IMR-90 (cell line): Measurements from ENCODE around the gene IL17D. TPM values are rescaled to one million over a fixed set of nuclear protein-coding genes. Genes with fewer than 3 reads are reported as not detected.
"Not testable (repeated sequence)": the region's sequence is repeated elsewhere in the genome, so short reads cannot be mapped to it uniquely, and the experiment has no call there.

Experiments
- ATAC-seq: fragments of 200-7000 bp; cut with Tn5 transposase; 2 replicates; pipeline ENCODE4 v1.9.1; 2020; ENCODE audit warnings: low read depth, mild to moderate bottlenecking, moderate library complexity
- BruUV-seq: library from RNA; stranded (reverse); fragments of 400-500 nt; replicated peaks from 2 replicates; lab custom pipeline; 2021; lab: Mats Ljungman, UMichigan
- CTCF ChIA-PET: fragments of 300-600 bp; formaldehyde crosslinking; extraction: SDS; loops from one replicate; lab custom pipeline; 2021; ENCODE audit warnings: antibody characterized with exemption; lab: Yijun Ruan, JAX
- POLR2A ChIA-PET: fragments of 300-600 bp; sonication (Branson Sonifier 250); formaldehyde crosslinking; loops from one replicate; lab custom pipeline; 2022; ENCODE audit warnings: antibody characterized with exemption; ENCODE audit not compliant: unreplicated experiment; lab: Charles Lee
- DNase-seq: peaks from one replicate; pipeline ENCODE4 v3.0.0; 2013
- H2AFZ ChIP-seq: replicated peaks from 2 replicates; pipeline ENCODE3; 2013; ENCODE audit warnings: low read length, mild to moderate bottlenecking; ENCODE audit not compliant: poor library complexity
- H2AK5ac ChIP-seq: 2 replicates; pipeline ENCODE4 v1.6.1; 2013; ENCODE audit warnings: low read depth, low read length, inconsistent platforms
- H2AK9ac ChIP-seq: replicated peaks from 2 replicates; pipeline ENCODE3; 2013; ENCODE audit warnings: mild to moderate bottlenecking, low read depth, low read length, moderate library complexity; ENCODE audit not compliant: poor library complexity
- H2BK120ac ChIP-seq: 2 replicates; pipeline ENCODE4 v1.6.1; 2013; ENCODE audit warnings: low read depth, low read length, inconsistent platforms
- H2BK15ac ChIP-seq: 3 replicates; pipeline ENCODE4 v1.6.1; 2013; ENCODE audit warnings: low read depth, low read length, inconsistent platforms
- H2BK20ac ChIP-seq: 2 replicates; pipeline ENCODE4 v1.6.1; 2013; ENCODE audit warnings: low read depth, mild to moderate bottlenecking, inconsistent platforms, low read length, moderate library complexity
- H2BK5ac ChIP-seq: 2 replicates; pipeline ENCODE4 v1.6.1; 2013; ENCODE audit warnings: mild to moderate bottlenecking, low read depth, low read length, inconsistent platforms; ENCODE audit not compliant: poor library complexity, severe bottlenecking
- H3K14ac ChIP-seq: replicated peaks from 2 replicates; pipeline ENCODE4 v1.6.1; 2013; ENCODE audit warnings: low read depth, low read length, inconsistent platforms
- H3K18ac ChIP-seq: 2 replicates; pipeline ENCODE4 v1.6.1; 2013; ENCODE audit warnings: low read depth, low read length, control low read depth
- H3K23ac ChIP-seq: 2 replicates; pipeline ENCODE4 v1.6.1; 2013; ENCODE audit warnings: low read depth, low read length, inconsistent platforms
- H3K27ac ChIP-seq: 2 replicates; pipeline ENCODE4 v1.5.1; 2013; ENCODE audit warnings: mild to moderate bottlenecking, control low read depth, low read length; ENCODE audit not compliant: insufficient read depth
- H3K27me3 ChIP-seq: 2 replicates; pipeline ENCODE4 v1.6.1; 2013; ENCODE audit warnings: low read length; ENCODE audit not compliant: control insufficient read depth, insufficient read depth
- H3K36me3 ChIP-seq: 2 replicates; pipeline ENCODE4 v1.6.1; 2013; ENCODE audit warnings: low read length, mixed read lengths; ENCODE audit not compliant: control insufficient read depth, insufficient read depth
- H3K4ac ChIP-seq: 2 replicates; pipeline ENCODE4 v1.6.1; 2013; ENCODE audit warnings: low read depth, low read length, inconsistent platforms
- H3K4me1 ChIP-seq: 2 replicates; pipeline ENCODE4 v1.6.1; 2013; ENCODE audit warnings: low read length, mixed read lengths; ENCODE audit not compliant: control insufficient read depth, insufficient read depth
- H3K4me2 ChIP-seq: 2 replicates; pipeline ENCODE4 v1.6.1; 2013; ENCODE audit warnings: low read depth, mild to moderate bottlenecking, control low read depth, low read length, moderate library complexity
- H3K4me3 ChIP-seq: 2 replicates; pipeline ENCODE4 v1.5.1; 2013; ENCODE audit warnings: low read depth, mild to moderate bottlenecking, control low read depth, low read length, moderate library complexity; ENCODE audit not compliant: insufficient read depth
- H3K56ac ChIP-seq: 2 replicates; pipeline ENCODE4 v1.6.1; 2013; ENCODE audit warnings: low read length, inconsistent platforms; ENCODE audit not compliant: insufficient read depth; ENCODE audit errors: extremely low read depth
- H3K79me1 ChIP-seq, 2 experiments: 2 replicates each; pipeline ENCODE4 v1.6.1; 2013; ENCODE audit warnings: low read length in 2 of 2, inconsistent platforms in 1 of 2, low read depth in 1 of 2
- H3K9ac ChIP-seq: 2 replicates; pipeline ENCODE4 v1.6.1; 2013; ENCODE audit warnings: low read depth, low read length, control low read depth
- H3K9me1 ChIP-seq: 2 replicates; pipeline ENCODE4 v1.6.1; 2013; ENCODE audit warnings: low read length, inconsistent platforms; ENCODE audit not compliant: insufficient read depth
- H3K9me3 ChIP-seq: 2 replicates; pipeline ENCODE4 v1.6.1; 2013; ENCODE audit warnings: low read length; ENCODE audit not compliant: control insufficient read depth, insufficient read depth
- H4K20me1 ChIP-seq: 2 replicates; pipeline ENCODE4 v1.6.1; 2013; ENCODE audit warnings: low read length, inconsistent platforms; ENCODE audit not compliant: insufficient read depth
- H4K5ac ChIP-seq: 2 replicates; pipeline ENCODE4 v1.6.1; 2013; ENCODE audit warnings: mild to moderate bottlenecking, low read depth, low read length, control low read depth
- H4K8ac ChIP-seq, 2 experiments: 2 replicates each; pipeline ENCODE4 v1.6.1; 2013; ENCODE audit warnings: low read depth in 2 of 2, low read length in 2 of 2, control low read depth in 1 of 2, inconsistent platforms in 1 of 2
- H4K91ac ChIP-seq: 2 replicates; pipeline ENCODE4 v1.6.1; 2013; ENCODE audit warnings: low read depth, low read length, inconsistent platforms; ENCODE audit not compliant: insufficient read depth
- MAZ ChIP-seq: IDR thresholded peaks from 2 replicates; pipeline ENCODE4 v1.6.1; 2012; ENCODE audit warnings: low read depth, mild to moderate bottlenecking, low read length, improper control_type of control experiment, moderate library complexity, borderline replicate concordance
- RCOR1 ChIP-seq: IDR thresholded peaks from 2 replicates; pipeline ENCODE4 v1.6.1; 2012; ENCODE audit warnings: mild to moderate bottlenecking, low read length, improper control_type of control experiment; ENCODE audit not compliant: insufficient replicate concordance
- WGBS, 2 experiments: methylation state at CpG; one replicate each; pipeline versions ENCODE4 v1.1.5 to v1.1.7; 2013; ENCODE audit warnings: missing lambda C conversion rate in 2 of 2; ENCODE audit not compliant: insufficient read length in 1 of 2; ENCODE audit errors: extremely low coverage in 2 of 2; 5-methylcytosine and 5-hydroxymethylcytosine counted together
- dilution Hi-C: fragments of 300-500 bp; cut with HindIII; formaldehyde crosslinking; loops from one replicate; pipeline ENCODE4 v1.14.3; 2018; ENCODE audit warnings: low sequenced_read_pairs; ENCODE audit not compliant: unreplicated experiment
- in situ Hi-C: fragments of 300-500 bp; cut with MboI; formaldehyde crosslinking; loops from 3 replicates; pipeline ENCODE4 v1.14.3; 2019; ENCODE audit warnings: low sequenced_read_pairs, inconsistent platforms, mixed read lengths
- intact Hi-C: fragments of 100-400 bp; cut with micrococcal nuclease; formaldehyde crosslinking; loops from 2 replicates; pipeline ENCODE4 v1.10.0; 2022
- polyA plus RNA-seq, 3 experiments: library from polyadenylated mRNA; depleted of rRNA; stranded (reverse); fragments of >200 nt; gene quantifications; 2 replicates each; pipeline ENCODE4 v1.2.3, GENCODE V29; 2012; ENCODE audit warnings: low replicate concordance in 1 of 3
- total RNA-seq: library from RNA; depleted of rRNA; stranded (reverse); fragments of >200 nt; gene quantifications from 2 replicates; pipeline ENCODE4 v1.2.3, GENCODE V29; 2012

IL17D gene
- total and polyA plus RNA-seq, 2 of the 4 experiments (the other 2 are of a cell fraction), result 0.72 to 1.4 TPM

- H3K9ac ChIP-seq, result no peak overlapping the region
- intact Hi-C loops (no loop called here), dilution Hi-C loops (no loop called here), in situ Hi-C loops (no loop called here)
- no peaks in the 10 kb centered on the region for H4K20me1 ChIP-seq
- H2AFZ ChIP-seq, result no peak overlapping the region
- no peak overlapping the region for H3K56ac ChIP-seq
- ChIA-PET POLR2A (no interaction called here), CTCF (no interaction called here)
- H2AK5ac ChIP-seq, result no peak overlapping the region
- 0 out of 2 replicates have a peak, but pooled peaks cover 2% of the 10 kb centered on the region for H3K9me3 ChIP-seq
- no peak for TF ChIP-seq MAZ
- TF ChIP-seq RCOR1, result no peak
- no peak overlapping the region for H4K91ac ChIP-seq
- H3K36me3 ChIP-seq, result peaks cover 4% of the 10 kb centered on the region; the same call in 1 of the 2 replicates
- no peak overlapping the region for H2BK20ac ChIP-seq
- no peak overlapping the region for H4K8ac ChIP-seq
- no peak overlapping the region for H2BK15ac ChIP-seq
- DNase-seq (no peak), ATAC-seq (no peak)
- no peak overlapping the region for H3K23ac ChIP-seq
- H3K27me3 ChIP-seq, result no peaks in the 10 kb centered on the region
- H3K9me1 ChIP-seq, result peaks cover 3% of the 10 kb centered on the region; the same call in 1 of the 2 replicates
- H2BK120ac ChIP-seq, result no peak overlapping the region
- H3K4me1 ChIP-seq, result no peaks in the 10 kb centered on the region
- no peak overlapping the region for H3K4ac ChIP-seq
- no peak overlapping the region for H3K18ac ChIP-seq
- H3K79me1 ChIP-seq, result no peaks in the 10 kb centered on the region
- H3K27ac ChIP-seq, result no peak overlapping the region
- H4K5ac ChIP-seq, result no peak overlapping the region
- no TSS peak for BruUV-seq
- H2AK9ac ChIP-seq, result no peak overlapping the region
- no peak overlapping the region for H3K4me3 ChIP-seq
- H2BK5ac ChIP-seq, result no peak overlapping the region
- no peak overlapping the region for H3K4me2 ChIP-seq
- H3K14ac ChIP-seq, result no peak overlapping the region
- WGBS, 2 experiments, result 95% methylated on average over 16 of the region's 22 CpGs; no CpG with 5 or more reads in 1 of the 2 experiments
These were observed 36.5 kb downstream of the IL17D start for GRCh38 chr13:20740021-20740420.

- H4K8ac ChIP-seq, H3K14ac ChIP-seq, H3K27me3 ChIP-seq, H3K36me3 ChIP-seq, H3K79me1 ChIP-seq, H2BK20ac ChIP-seq, H2AK5ac ChIP-seq, H3K4me1 ChIP-seq, H2BK15ac ChIP-seq, CTCF ChIA-PET, H2BK120ac ChIP-seq, H4K91ac ChIP-seq, in situ Hi-C loops, DNase-seq, H3K18ac ChIP-seq, BruUV-seq, H2AK9ac ChIP-seq, dilution Hi-C loops, H3K9me1 ChIP-seq, POLR2A ChIA-PET, H3K9me3 ChIP-seq, H3K56ac ChIP-seq, intact Hi-C loops, H4K20me1 ChIP-seq, H2AFZ ChIP-seq, ATAC-seq, H3K4me2 ChIP-seq, H4K5ac ChIP-seq, H3K4me3 ChIP-seq, H3K27ac ChIP-seq, H3K4ac ChIP-seq, H3K9ac ChIP-seq, H2BK5ac ChIP-seq, H3K23ac ChIP-seq: not testable (repeated sequence)
- no CpG with 5 or more reads among the region's 4 CpGs for WGBS, 2 experiments
These were observed 40.4 kb downstream of the IL17D start for GRCh38 chr13:20743830-20744404.
